Body of pancreas (tissue), 4 donors: ENCODE measurements around the gene PPP2R5C. TPM values are rescaled to one million over a fixed set of nuclear protein-coding genes. Genes with fewer than 3 reads are reported as not detected.

ENCODE experiments used
- ATAC-seq: fragments of 150-250 bp; one replicate; pipeline ENCODE4 v1.9.1; 2016
- DNase-seq, 4 donors: peaks; one replicate each; pipeline ENCODE4 v3.0.0-alpha.2; 2019
- H3K27ac ChIP-seq, 4 donors: fragments of 200-600 bp; sonication (generic); 1 replicate in 3 of 4; 2 replicates in 1 of 4; pipeline versions ENCODE4 v1.5.1 to v1.6.1; 2016 to 2019; ENCODE audit warnings: mild to moderate bottlenecking in 1 of 4, mixed read lengths in 1 of 4, moderate library complexity in 1 of 4
- H3K27me3 ChIP-seq, 2 donors: fragments of 200-600 bp; sonication (generic); one replicate each; pipeline ENCODE4 v1.6.0; 2016; ENCODE audit warnings: mild to moderate bottlenecking in 1 of 2
- H3K36me3 ChIP-seq, 2 donors: fragments of 200-600 bp; sonication (generic); replicated peaks in 1 of 2; 2 replicates each; pipeline ENCODE4 v1.5.1; 2016; ENCODE audit warnings: low read depth in 2 of 2; ENCODE audit not compliant: insufficient read depth in 1 of 2
- H3K4me1 ChIP-seq: fragments of 200-600 bp; sonication (generic); one replicate; pipeline ENCODE4 v1.6.0; 2016
- H3K4me3 ChIP-seq, 2 donors: fragments of 200-600 bp; sonication (generic); 1 replicate in 1 of 2; 2 replicates in 1 of 2; pipeline ENCODE4 v1.5.1; 2016 to 2019
- H3K9me3 ChIP-seq, 3 donors: fragments of 200-600 bp; sonication (generic); 1 replicate in 2 of 3; 2 replicates in 1 of 3; pipeline ENCODE4 v1.5.1; 2016
- POLR2A ChIP-seq, 3 donors: fragments of 450-650 bp; IDR thresholded peaks; one replicate each; pipeline ENCODE4 v1.6.1; 2016; ENCODE audit warnings: antibody characterized with exemption in 3 of 3, mild to moderate bottlenecking in 2 of 3
- WGBS, 2 donors: methylation state at CpG; one replicate each; pipeline ENCODE4 v1.1.5; 2017; 5-methylcytosine and 5-hydroxymethylcytosine counted together
- intact Hi-C: fragments of 100-400 bp; cut with DNase I; formaldehyde crosslinking; loops from one replicate; pipeline ENCODE4 v1.15.1; 2023
- total RNA-seq, 2 donors: library from RNA; depleted of rRNA; stranded (reverse); fragments of >200 nt; gene quantifications; one replicate each; pipeline ENCODE4 v1.1.0, GENCODE V29; 2016
- TF ChIP-seq, protein P1 (sequence below), 7 experiments: fragments of 450-650 bp in 4 of 7; fragments of 200-600 bp in 3 of 7; sonication (generic) in 3 of 7; IDR thresholded peaks; one replicate each; pipeline ENCODE4 v1.5.1; 2016 to 2019; ENCODE audit warnings: antibody characterized with exemption in 7 of 7

The PPP2R5C gene
- total RNA-seq, 2 donors from 2014 or later: 59.0 to 77.6 TPM

DNA sequence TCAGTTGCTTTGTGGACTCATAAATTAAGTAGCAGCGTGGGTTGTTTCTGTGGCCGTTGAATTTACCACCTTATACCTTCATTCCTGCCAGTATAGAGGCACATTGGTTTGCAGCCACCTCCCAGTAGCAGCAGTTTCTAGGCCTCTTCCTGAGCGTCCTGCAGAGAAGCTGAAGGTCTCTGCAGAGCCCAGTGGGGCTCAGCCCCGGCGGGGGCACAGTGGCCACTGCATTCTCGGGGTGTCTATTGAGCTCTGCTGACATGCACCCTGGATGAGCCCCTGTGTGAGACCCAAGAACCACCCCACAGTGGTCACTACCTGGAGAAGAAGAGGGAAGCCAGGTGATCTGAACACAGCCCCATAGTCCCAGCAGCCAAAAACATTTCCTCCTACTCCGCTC, 145.1 kb downstream of the PPP2R5C start:
- intact Hi-C loops: no loop called here
- Histone ChIP-seq H3K4me1 (no peaks in the 10 kb centered on the region), H3K36me3 (peaks cover 0 to 36% of the 10 kb centered on the region in 2 donors), H3K4me3 (no peak overlapping the region), H3K9me3 (no peaks in the 10 kb centered on the region), H3K27ac (no peak overlapping the region), H3K27me3 (no peaks in the 10 kb centered on the region)
- DNase-seq (no peak), ATAC-seq (no peak)
- TF ChIP-seq POLR2A (IDR thresholded peaks at IDR 0.05): no peak
- TF ChIP-seq, protein P1, sequence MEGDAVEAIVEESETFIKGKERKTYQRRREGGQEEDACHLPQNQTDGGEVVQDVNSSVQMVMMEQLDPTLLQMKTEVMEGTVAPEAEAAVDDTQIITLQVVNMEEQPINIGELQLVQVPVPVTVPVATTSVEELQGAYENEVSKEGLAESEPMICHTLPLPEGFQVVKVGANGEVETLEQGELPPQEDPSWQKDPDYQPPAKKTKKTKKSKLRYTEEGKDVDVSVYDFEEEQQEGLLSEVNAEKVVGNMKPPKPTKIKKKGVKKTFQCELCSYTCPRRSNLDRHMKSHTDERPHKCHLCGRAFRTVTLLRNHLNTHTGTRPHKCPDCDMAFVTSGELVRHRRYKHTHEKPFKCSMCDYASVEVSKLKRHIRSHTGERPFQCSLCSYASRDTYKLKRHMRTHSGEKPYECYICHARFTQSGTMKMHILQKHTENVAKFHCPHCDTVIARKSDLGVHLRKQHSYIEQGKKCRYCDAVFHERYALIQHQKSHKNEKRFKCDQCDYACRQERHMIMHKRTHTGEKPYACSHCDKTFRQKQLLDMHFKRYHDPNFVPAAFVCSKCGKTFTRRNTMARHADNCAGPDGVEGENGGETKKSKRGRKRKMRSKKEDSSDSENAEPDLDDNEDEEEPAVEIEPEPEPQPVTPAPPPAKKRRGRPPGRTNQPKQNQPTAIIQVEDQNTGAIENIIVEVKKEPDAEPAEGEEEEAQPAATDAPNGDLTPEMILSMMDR (IDR thresholded peaks at IDR 0.05): no peak
- WGBS, 2 donors: 84 to 94% methylated on average over 7 of the region's 7 CpGs

DNA sequence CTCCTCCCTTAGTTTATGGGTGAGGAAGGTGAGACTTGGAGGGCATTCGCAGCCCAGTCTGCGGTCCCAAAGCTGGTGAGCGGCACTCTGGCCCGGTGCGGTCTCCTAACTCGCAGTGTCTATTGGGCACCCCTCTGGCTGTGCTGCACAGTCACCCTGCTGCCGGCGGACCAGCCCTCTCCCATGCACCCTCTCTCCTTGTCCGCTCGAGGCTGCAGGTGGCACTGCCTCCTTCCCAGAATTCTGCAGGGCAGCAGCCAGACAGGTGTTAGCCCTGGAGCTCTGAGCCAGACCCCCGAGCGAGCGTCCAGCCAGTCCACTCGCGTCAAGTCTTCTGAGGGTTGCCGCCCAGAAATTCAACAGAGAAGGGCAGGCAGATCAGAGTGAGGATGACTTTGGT, 146.1 kb downstream of the PPP2R5C start:
- DNase-seq (no peak), ATAC-seq (no peak)
- Histone ChIP-seq H3K27me3 (no peaks in the 10 kb centered on the region), H3K9me3 (no peaks in the 10 kb centered on the region), H3K36me3 (peaks cover 0 to 28% of the 10 kb centered on the region in 2 donors), H3K4me1 (no peaks in the 10 kb centered on the region), H3K4me3 (no peak overlapping the region), H3K27ac (no peak overlapping the region)
- intact Hi-C loops: no loop called here
- WGBS, 2 donors: 95 to 97% methylated on average over 12 to 16 of the region's 16 CpGs
- TF ChIP-seq, protein P1 (IDR thresholded peaks at IDR 0.05): no peak
- no peak for TF ChIP-seq POLR2A (IDR thresholded peaks at IDR 0.05)

DNA sequence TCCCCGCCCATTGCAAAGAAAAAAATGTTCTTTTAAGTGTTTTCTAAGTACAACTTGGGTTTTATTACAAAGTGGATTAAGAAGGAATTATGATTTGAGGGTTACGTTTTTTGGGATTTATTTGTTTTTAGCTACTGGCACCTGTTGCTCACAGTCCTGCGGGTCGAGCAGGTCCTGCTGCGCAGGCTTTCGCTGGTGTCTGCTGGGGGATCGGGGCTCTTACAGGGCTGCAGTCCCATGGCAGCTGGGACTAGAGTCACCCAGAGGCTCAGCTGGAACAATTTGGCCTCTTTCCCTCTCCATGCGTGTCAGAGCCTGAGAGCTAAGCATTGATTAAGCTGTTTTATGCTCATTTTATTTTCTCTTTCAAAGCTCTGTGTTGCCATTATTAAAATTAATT, 147.3 kb downstream of the PPP2R5C start:
- no peaks in the 10 kb centered on the region for H3K27me3 ChIP-seq
- intact Hi-C loops: no loop called here
- ATAC-seq: no peak
- H3K27ac ChIP-seq: no peak overlapping the region
- DNase-seq: no peak
- no peaks in the 10 kb centered on the region for H3K4me1 ChIP-seq
- 95 to 98% methylated on average over 8 of the region's 8 CpGs for WGBS, 2 donors
- H3K36me3 ChIP-seq: peaks cover 0 to 23% of the 10 kb centered on the region in 2 donors
- TF ChIP-seq, protein P1 (IDR thresholded peaks at IDR 0.05): no peak
- TF ChIP-seq POLR2A (IDR thresholded peaks at IDR 0.05): no peak
- no peaks in the 10 kb centered on the region for H3K9me3 ChIP-seq
- no peak overlapping the region for H3K4me3 ChIP-seq

DNA sequence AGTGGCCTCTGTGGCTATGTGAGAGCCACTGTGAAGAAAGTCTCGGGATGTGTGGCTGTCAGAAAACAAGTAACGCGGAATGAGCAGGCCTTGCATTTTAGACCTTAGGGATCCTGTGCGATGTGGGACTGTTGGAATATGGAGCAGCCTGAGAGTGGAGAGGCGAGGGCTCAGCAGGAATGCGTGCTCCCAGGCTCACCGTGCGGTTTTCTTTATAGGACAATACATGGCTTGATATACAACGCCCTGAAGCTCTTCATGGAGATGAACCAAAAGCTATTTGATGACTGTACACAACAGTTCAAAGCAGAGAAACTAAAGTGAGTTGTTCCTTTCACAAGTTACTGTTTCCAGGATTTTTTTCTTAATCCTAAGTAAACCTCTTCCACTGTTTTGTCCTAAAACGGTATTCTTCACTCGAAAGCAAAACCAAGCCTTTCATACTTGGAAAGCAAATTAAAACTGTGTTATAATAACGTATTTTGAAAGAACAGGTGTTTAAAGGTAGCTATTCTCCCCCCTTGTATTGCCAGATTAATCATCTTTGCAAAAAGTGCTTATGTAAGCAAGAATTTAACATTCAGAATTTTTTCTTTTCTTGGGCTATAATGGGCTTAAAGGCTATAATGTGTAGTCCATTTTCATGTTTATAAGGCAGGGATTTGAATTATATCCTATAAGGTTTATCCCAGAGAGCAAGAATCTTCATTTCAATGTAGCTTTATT, 148.0 kb downstream of the PPP2R5C start:
- Histone ChIP-seq H3K27ac (no peak overlapping the region), H3K4me3 (no peak overlapping the region), H3K4me1 (no peaks in the 10 kb centered on the region), H3K27me3 (no peaks in the 10 kb centered on the region), H3K36me3 (peaks cover 0 to 22% of the 10 kb centered on the region in 2 donors), H3K9me3 (no peaks in the 10 kb centered on the region)
- intact Hi-C loops: no loop called here
- 91 to 92% methylated on average over 12 of the region's 12 CpGs for WGBS, 2 donors
- TF ChIP-seq, protein P1 (IDR thresholded peaks at IDR 0.05): no peak
- TF ChIP-seq POLR2A (IDR thresholded peaks at IDR 0.05): no peak
- ATAC-seq (no peak), DNase-seq (no peak)

DNA sequence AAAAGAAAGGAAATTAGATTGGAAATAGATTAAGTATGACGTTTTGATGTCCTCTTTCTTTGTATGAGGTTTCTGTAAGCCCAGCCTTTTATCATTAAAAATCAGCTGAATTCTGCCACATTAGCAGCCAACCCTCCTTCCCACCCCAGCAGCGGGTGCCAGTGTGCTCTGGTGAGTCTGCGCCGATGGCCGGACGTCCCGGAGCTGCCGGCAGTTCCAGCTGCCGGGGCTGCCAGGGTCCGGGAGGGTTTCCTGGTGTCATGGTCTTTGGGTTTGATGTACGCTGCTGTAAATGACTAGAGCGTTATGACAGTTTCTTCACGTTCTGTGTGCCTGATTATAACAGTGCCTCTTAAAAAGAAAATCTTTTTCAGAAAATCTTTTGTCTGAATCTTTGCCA, 151.3 kb downstream of the PPP2R5C start:
- H3K4me1 ChIP-seq: no peaks in the 10 kb centered on the region
- H3K27ac ChIP-seq: no peak overlapping the region
- no peaks in the 10 kb centered on the region for H3K27me3 ChIP-seq
- no peak for TF ChIP-seq POLR2A (IDR thresholded peaks at IDR 0.05)
- TF ChIP-seq, protein P1 (IDR thresholded peaks at IDR 0.05): no peak
- H3K9me3 ChIP-seq: no peaks in the 10 kb centered on the region
- no peak for ATAC-seq
- intact Hi-C loops: no loop called here
- no peak for DNase-seq
- H3K4me3 ChIP-seq: no peak overlapping the region
- H3K36me3 ChIP-seq: peaks cover 0 to 5% of the 10 kb centered on the region in 2 donors
- 89 to 92% methylated on average over 13 of the region's 13 CpGs for WGBS, 2 donors
